Measurements from ENCODE around the gene CYP19A1.

The CYP19A1 gene

GRCh38 chr15:51279391-51279790, 59.0 kb downstream of the CYP19A1 start:
- peaks cover 2 to 4% of the 10 kb centered on the region in 2 experiments for H3K4me1 ChIP-seq (ENCODE audit: control insufficient read depth in 1 of 2, insufficient read depth in 2 of 2, low read length in 2 of 2)
- no peak overlapping the region for H3K18ac ChIP-seq (ENCODE audit: low read length)
- no peak overlapping the region for H3K9ac ChIP-seq (ENCODE audit: low read length)
- no CpG with 5 or more reads among the region's 1 CpG for WGBS (ENCODE audit: extremely low coverage, insufficient coverage, insufficient read length)
- H3K4ac ChIP-seq (ENCODE audit: low read depth, low read length) = no peak overlapping the region
- no peak overlapping the region for H3K27ac ChIP-seq (ENCODE audit: low read depth, low read length)
- H3K23ac ChIP-seq (ENCODE audit: low read length) = no peak overlapping the region
- no peak overlapping the region for H2BK120ac ChIP-seq (ENCODE audit: insufficient read depth, low read length, poor library complexity)
- peaks cover 4% of the 10 kb centered on the region for H3K9me3 ChIP-seq (ENCODE audit: insufficient read depth, low read depth, low read length)
- no peaks in the 10 kb centered on the region for H3K27me3 ChIP-seq (ENCODE audit: insufficient read depth, low read length)
- no peak overlapping the region for H2BK5ac ChIP-seq (ENCODE audit: low read depth, low read length, poor library complexity)
- no peak for DNase-seq
- no peak overlapping the region for H3K14ac ChIP-seq (ENCODE audit: low read length)
- H3K79me1 ChIP-seq (ENCODE audit: low read length) = peaks cover 8% of the 10 kb centered on the region
- H2AFZ ChIP-seq (ENCODE audit: insufficient read depth, low read length, poor library complexity) = no peak overlapping the region
- no peaks in the 10 kb centered on the region for H3K36me3 ChIP-seq (ENCODE audit: control insufficient read depth in 1 of 2, insufficient read depth in 2 of 2, low read length in 2 of 2)
- H4K8ac ChIP-seq (ENCODE audit: low read depth, low read length) = no peak overlapping the region
- no peak overlapping the region for H2BK12ac ChIP-seq (ENCODE audit: low read length)
- no peak overlapping the region for H2AK5ac ChIP-seq (ENCODE audit: low read length)
- no peak overlapping the region for H3K4me3 ChIP-seq (ENCODE audit: low read depth, low read length)
- H4K12ac ChIP-seq (ENCODE audit: low read depth, low read length) = no peak overlapping the region
- H3K79me2 ChIP-seq (ENCODE audit: control insufficient read depth, insufficient read depth, low read length, poor library complexity) = no peaks in the 10 kb centered on the region
- H4K91ac ChIP-seq (ENCODE audit: low read depth, low read length) = no peak overlapping the region
- H3K4me2 ChIP-seq (ENCODE audit: low read length) = no peak overlapping the region

DNA sequence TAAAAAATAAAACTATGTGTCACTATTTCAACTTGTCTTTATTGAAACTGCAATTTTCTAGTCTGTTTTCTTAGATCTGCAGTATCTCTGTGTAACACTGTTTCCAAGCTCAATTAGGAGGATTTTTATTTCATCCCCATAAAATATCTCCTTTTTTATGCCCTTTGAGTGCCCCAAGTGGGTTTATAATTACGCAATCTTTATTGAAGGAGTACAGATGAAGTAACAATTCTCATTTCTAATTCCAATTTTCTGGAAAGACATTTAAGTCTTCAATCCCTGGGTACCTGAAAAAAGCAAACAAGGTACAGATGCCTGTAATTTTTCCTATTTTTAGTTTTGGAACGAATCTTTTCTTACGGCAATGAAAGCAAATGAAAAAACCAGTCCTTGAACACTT, 61.3 kb downstream of the CYP19A1 start:
- H3K23ac ChIP-seq (ENCODE audit: low read length) = no peak overlapping the region
- no peak overlapping the region for H3K4me3 ChIP-seq (ENCODE audit: low read depth, low read length)
- H3K18ac ChIP-seq (ENCODE audit: low read length) = no peak overlapping the region
- no peak overlapping the region for H3K4ac ChIP-seq (ENCODE audit: low read depth, low read length)
- no peak overlapping the region for H2BK120ac ChIP-seq (ENCODE audit: insufficient read depth, low read length, poor library complexity)
- H3K27ac ChIP-seq (ENCODE audit: low read depth, low read length) = no peak overlapping the region
- no peak overlapping the region for H4K8ac ChIP-seq (ENCODE audit: low read depth, low read length)
- no peaks in the 10 kb centered on the region for H3K79me2 ChIP-seq (ENCODE audit: control insufficient read depth, insufficient read depth, low read length, poor library complexity)
- H4K91ac ChIP-seq (ENCODE audit: low read depth, low read length) = no peak overlapping the region
- no peaks in the 10 kb centered on the region for H3K36me3 ChIP-seq (ENCODE audit: control insufficient read depth in 1 of 2, insufficient read depth in 2 of 2, low read length in 2 of 2)
- H3K4me1 ChIP-seq (ENCODE audit: control insufficient read depth in 1 of 2, insufficient read depth in 2 of 2, low read length in 2 of 2) = peaks cover 0 to 2% of the 10 kb centered on the region in 2 experiments
- no peak for DNase-seq
- no peak overlapping the region for H2AK5ac ChIP-seq (ENCODE audit: low read length)
- H3K27me3 ChIP-seq (ENCODE audit: insufficient read depth, low read length) = no peaks in the 10 kb centered on the region
- no peaks in the 10 kb centered on the region for H3K9me3 ChIP-seq (ENCODE audit: insufficient read depth, low read depth, low read length)
- H3K79me1 ChIP-seq (ENCODE audit: low read length) = peaks cover 5% of the 10 kb centered on the region
- no CpG with 5 or more reads among the region's 3 CpGs for WGBS (ENCODE audit: extremely low coverage, insufficient coverage, insufficient read length)
- H2AFZ ChIP-seq (ENCODE audit: insufficient read depth, low read length, poor library complexity) = no peak overlapping the region
- no peak overlapping the region for H3K4me2 ChIP-seq (ENCODE audit: low read length)
- H4K12ac ChIP-seq (ENCODE audit: low read depth, low read length) = no peak overlapping the region
- no peak overlapping the region for H2BK12ac ChIP-seq (ENCODE audit: low read length)
- no peak overlapping the region for H3K9ac ChIP-seq (ENCODE audit: low read length)
- no peak overlapping the region for H2BK5ac ChIP-seq (ENCODE audit: low read depth, low read length, poor library complexity)
- no peak overlapping the region for H3K14ac ChIP-seq (ENCODE audit: low read length)

DNA sequence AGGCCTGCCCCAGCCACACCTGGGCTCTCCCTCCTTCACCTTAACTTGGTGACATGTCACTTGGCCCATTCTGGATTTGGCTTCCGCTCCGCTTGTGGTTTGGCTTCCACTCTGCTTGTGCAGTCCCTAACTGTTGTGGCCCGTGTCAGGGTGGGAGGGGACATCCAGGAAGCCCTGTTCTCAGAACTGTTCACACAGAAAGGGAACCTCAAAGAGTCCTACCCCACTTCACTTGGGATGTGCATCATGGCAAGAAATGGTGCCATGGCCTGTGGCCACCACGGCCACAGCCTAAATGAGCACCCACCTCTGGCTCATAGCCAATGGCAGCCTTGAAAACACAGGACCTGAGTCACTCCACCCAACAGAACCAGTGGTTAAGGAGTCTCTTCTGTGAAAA, 63.4 kb downstream of the CYP19A1 start:
- Histone ChIP-seq H3K4me2 (ENCODE audit: low read length) (no peak overlapping the region), H2AFZ (ENCODE audit: insufficient read depth, low read length, poor library complexity) (no peak overlapping the region), H3K14ac (ENCODE audit: low read length) (no peak overlapping the region), H3K4me1 (ENCODE audit: control insufficient read depth in 1 of 2, insufficient read depth in 2 of 2, low read length in 2 of 2) (no peaks in the 10 kb centered on the region), H3K4me3 (ENCODE audit: low read depth, low read length) (no peak overlapping the region), H3K27ac (ENCODE audit: low read depth, low read length) (no peak overlapping the region), H2BK120ac (ENCODE audit: insufficient read depth, low read length, poor library complexity) (no peak overlapping the region), H3K18ac (ENCODE audit: low read length) (no peak overlapping the region), H3K36me3 (ENCODE audit: control insufficient read depth in 1 of 2, insufficient read depth in 2 of 2, low read length in 2 of 2) (no peaks in the 10 kb centered on the region), H2BK12ac (ENCODE audit: low read length) (no peak overlapping the region), H4K91ac (ENCODE audit: low read depth, low read length) (no peak overlapping the region), H4K12ac (ENCODE audit: low read depth, low read length) (no peak overlapping the region), H3K79me2 (ENCODE audit: control insufficient read depth, insufficient read depth, low read length, poor library complexity) (no peaks in the 10 kb centered on the region), H2BK5ac (ENCODE audit: low read depth, low read length, poor library complexity) (no peak overlapping the region), H3K27me3 (ENCODE audit: insufficient read depth, low read length) (no peaks in the 10 kb centered on the region), H2AK5ac (ENCODE audit: low read length) (no peak overlapping the region), H3K9ac (ENCODE audit: low read length) (no peak overlapping the region), H3K9me3 (ENCODE audit: insufficient read depth, low read depth, low read length) (no peaks in the 10 kb centered on the region), H4K8ac (ENCODE audit: low read depth, low read length) (no peak overlapping the region), H3K79me1 (ENCODE audit: low read length) (no peaks in the 10 kb centered on the region), H3K4ac (ENCODE audit: low read depth, low read length) (no peak overlapping the region), H3K23ac (ENCODE audit: low read length) (no peak overlapping the region)
- DNase-seq = no peak
- no CpG with 5 or more reads among the region's 4 CpGs for WGBS (ENCODE audit: extremely low coverage, insufficient coverage, insufficient read length)

- H3K23ac ChIP-seq (ENCODE audit: low read length) = no peak overlapping the region
- H4K8ac ChIP-seq (ENCODE audit: low read depth, low read length) = no peak overlapping the region
- H3K18ac ChIP-seq (ENCODE audit: low read length) = no peak overlapping the region
- no peak overlapping the region for H2AFZ ChIP-seq (ENCODE audit: insufficient read depth, low read length, poor library complexity)
- no peak overlapping the region for H3K4me2 ChIP-seq (ENCODE audit: low read length)
- H3K27me3 ChIP-seq (ENCODE audit: insufficient read depth, low read length) = peaks cover 11% of the 10 kb centered on the region
- H3K79me2 ChIP-seq (ENCODE audit: control insufficient read depth, insufficient read depth, low read length, poor library complexity) = peaks cover 2% of the 10 kb centered on the region
- peak in 1 of 2 donors; percentile 24 for DNase-seq
- no CpG with 5 or more reads among the region's 6 CpGs for WGBS (ENCODE audit: extremely low coverage, insufficient coverage, insufficient read length)
- H3K14ac ChIP-seq (ENCODE audit: low read length) = no peak overlapping the region
- no peaks in the 10 kb centered on the region for H3K36me3 ChIP-seq (ENCODE audit: control insufficient read depth in 1 of 2, insufficient read depth in 2 of 2, low read length in 2 of 2)
- H3K9me3 ChIP-seq (ENCODE audit: insufficient read depth, low read depth, low read length) = no peaks in the 10 kb centered on the region
- no peak overlapping the region for H2AK5ac ChIP-seq (ENCODE audit: low read length)
- no peak overlapping the region for H4K91ac ChIP-seq (ENCODE audit: low read depth, low read length)
- no peak overlapping the region for H2BK5ac ChIP-seq (ENCODE audit: low read depth, low read length, poor library complexity)
- H2BK120ac ChIP-seq (ENCODE audit: insufficient read depth, low read length, poor library complexity) = no peak overlapping the region
- no peak overlapping the region for H3K4me3 ChIP-seq (ENCODE audit: low read depth, low read length)
- no peak overlapping the region for H3K27ac ChIP-seq (ENCODE audit: low read depth, low read length)
- no peak overlapping the region for H3K4ac ChIP-seq (ENCODE audit: low read depth, low read length)
- no peak overlapping the region for H2BK12ac ChIP-seq (ENCODE audit: low read length)
- no peaks in the 10 kb centered on the region for H3K79me1 ChIP-seq (ENCODE audit: low read length)
- H4K12ac ChIP-seq (ENCODE audit: low read depth, low read length) = no peak overlapping the region
- H3K9ac ChIP-seq (ENCODE audit: low read length) = no peak overlapping the region
- H3K4me1 ChIP-seq (ENCODE audit: control insufficient read depth in 1 of 2, insufficient read depth in 2 of 2, low read length in 2 of 2) = peaks cover 2 to 8% of the 10 kb centered on the region in 2 experiments
Observed at GRCh38 chr15:51270706-51271105, 67.7 kb downstream of the CYP19A1 start.

Data from trophoblast cell (in vitro differentiated cells and primary cell).